Measurements from ENCODE around the gene SDC1.

- TF ChIP-seq, protein P1, sequence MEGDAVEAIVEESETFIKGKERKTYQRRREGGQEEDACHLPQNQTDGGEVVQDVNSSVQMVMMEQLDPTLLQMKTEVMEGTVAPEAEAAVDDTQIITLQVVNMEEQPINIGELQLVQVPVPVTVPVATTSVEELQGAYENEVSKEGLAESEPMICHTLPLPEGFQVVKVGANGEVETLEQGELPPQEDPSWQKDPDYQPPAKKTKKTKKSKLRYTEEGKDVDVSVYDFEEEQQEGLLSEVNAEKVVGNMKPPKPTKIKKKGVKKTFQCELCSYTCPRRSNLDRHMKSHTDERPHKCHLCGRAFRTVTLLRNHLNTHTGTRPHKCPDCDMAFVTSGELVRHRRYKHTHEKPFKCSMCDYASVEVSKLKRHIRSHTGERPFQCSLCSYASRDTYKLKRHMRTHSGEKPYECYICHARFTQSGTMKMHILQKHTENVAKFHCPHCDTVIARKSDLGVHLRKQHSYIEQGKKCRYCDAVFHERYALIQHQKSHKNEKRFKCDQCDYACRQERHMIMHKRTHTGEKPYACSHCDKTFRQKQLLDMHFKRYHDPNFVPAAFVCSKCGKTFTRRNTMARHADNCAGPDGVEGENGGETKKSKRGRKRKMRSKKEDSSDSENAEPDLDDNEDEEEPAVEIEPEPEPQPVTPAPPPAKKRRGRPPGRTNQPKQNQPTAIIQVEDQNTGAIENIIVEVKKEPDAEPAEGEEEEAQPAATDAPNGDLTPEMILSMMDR (IDR thresholded peaks at IDR 0.05), result no peak
- TF ChIP-seq POLR2A (IDR thresholded peaks at IDR 0.05), result no peak
Measured at GRCh38 chr2:20170704-20171250, 54.2 kb downstream of the SDC1 start.
